ENCODE measurements around the gene SEMA6D. TPM values are rescaled to one million over a fixed set of nuclear protein-coding genes. Genes with fewer than 3 reads are reported as not detected.

The SEMA6D gene
- total and polyA plus RNA-seq, 4 donors: 68.8 to 160 (median 117) TPM

GRCh38 chr15:47766406-47766805, 49.1 kb downstream of the SEMA6D start:
- H3K36me3 ChIP-seq (ENCODE audit: control insufficient read depth, insufficient read depth, low read length): peaks cover 34% of the 10 kb centered on the region

GRCh38 chr15:47767035-47767434, 49.7 kb downstream of the SEMA6D start:
- WGBS (ENCODE audit: insufficient coverage): 93% methylated on average over 2 of the region's 5 CpGs
- no peak for DNase-seq (ENCODE audit: low read depth in 4 of 6, low spot score in 6 of 6)
- Histone ChIP-seq H3K36me3 (ENCODE audit: control insufficient read depth, insufficient read depth, low read length) (peaks cover 36% of the 10 kb centered on the region), H3K9me3 (ENCODE audit: control insufficient read depth, insufficient read depth, low read length) (no peaks in the 10 kb centered on the region), H3K4me3 (ENCODE audit: low read depth, low read length) (no peak overlapping the region), H3K4me1 (ENCODE audit: control insufficient read depth, insufficient read depth, low read length) (no peaks in the 10 kb centered on the region), H3K27me3 (ENCODE audit: control insufficient read depth, insufficient read depth, low read length) (no peaks in the 10 kb centered on the region), H3K27ac (ENCODE audit: low read depth, low read length) (no peak overlapping the region)

More at GRCh38 chr15:47766406-47766805, 49.1 kb downstream of the SEMA6D start:
- Histone ChIP-seq H3K4me1 (ENCODE audit: control insufficient read depth, insufficient read depth, low read length) (no peaks in the 10 kb centered on the region), H3K9me3 (ENCODE audit: control insufficient read depth, insufficient read depth, low read length) (no peaks in the 10 kb centered on the region), H3K27me3 (ENCODE audit: control insufficient read depth, insufficient read depth, low read length) (no peaks in the 10 kb centered on the region), H3K27ac (ENCODE audit: low read depth, low read length) (no peak overlapping the region), H3K4me3 (ENCODE audit: low read depth, low read length) (no peak overlapping the region)
- no peak for DNase-seq (ENCODE audit: low read depth in 4 of 6, low spot score in 6 of 6)
- 94% methylated on average over 4 of the region's 5 CpGs for WGBS (ENCODE audit: insufficient coverage)

- H3K4me1 ChIP-seq (ENCODE audit: control insufficient read depth, insufficient read depth, low read length): no peaks in the 10 kb centered on the region
- no peak for DNase-seq (ENCODE audit: low read depth in 4 of 6, low spot score in 6 of 6)
- H3K9me3 ChIP-seq (ENCODE audit: control insufficient read depth, insufficient read depth, low read length): no peaks in the 10 kb centered on the region
- H3K4me3 ChIP-seq (ENCODE audit: low read depth, low read length): no peak overlapping the region
- H3K36me3 ChIP-seq (ENCODE audit: control insufficient read depth, insufficient read depth, low read length): peaks cover 31% of the 10 kb centered on the region
- WGBS (ENCODE audit: insufficient coverage): 88% methylated on average over 2 of the region's 5 CpGs
- no peak overlapping the region for H3K27ac ChIP-seq (ENCODE audit: low read depth, low read length)
- no peaks in the 10 kb centered on the region for H3K27me3 ChIP-seq (ENCODE audit: control insufficient read depth, insufficient read depth, low read length)
Measured at GRCh38 chr15:47768735-47769134, 51.4 kb downstream of the SEMA6D start.

GRCh38 chr15:47769166-47769565, 51.9 kb downstream of the SEMA6D start:
- Histone ChIP-seq H3K27me3 (ENCODE audit: control insufficient read depth, insufficient read depth, low read length) (no peaks in the 10 kb centered on the region), H3K4me1 (ENCODE audit: control insufficient read depth, insufficient read depth, low read length) (no peaks in the 10 kb centered on the region), H3K27ac (ENCODE audit: low read depth, low read length) (no peak overlapping the region), H3K9me3 (ENCODE audit: control insufficient read depth, insufficient read depth, low read length) (no peaks in the 10 kb centered on the region), H3K4me3 (ENCODE audit: low read depth, low read length) (no peak overlapping the region), H3K36me3 (ENCODE audit: control insufficient read depth, insufficient read depth, low read length) (peaks cover 28% of the 10 kb centered on the region)
- 67% methylated on average over 1 of the region's 5 CpGs for WGBS (ENCODE audit: insufficient coverage)
- DNase-seq (ENCODE audit: low read depth in 4 of 6, low spot score in 6 of 6): no peak

- DNase-seq (ENCODE audit: low read depth in 4 of 6, low spot score in 6 of 6): peak in 1 of 6 donors; percentile 88
- Histone ChIP-seq H3K27ac (ENCODE audit: low read depth, low read length) (no peak overlapping the region), H3K9me3 (ENCODE audit: control insufficient read depth, insufficient read depth, low read length) (no peaks in the 10 kb centered on the region), H3K36me3 (ENCODE audit: control insufficient read depth, insufficient read depth, low read length) (peaks cover 15% of the 10 kb centered on the region), H3K4me1 (ENCODE audit: control insufficient read depth, insufficient read depth, low read length) (no peaks in the 10 kb centered on the region), H3K4me3 (ENCODE audit: low read depth, low read length) (no peak overlapping the region), H3K27me3 (ENCODE audit: control insufficient read depth, insufficient read depth, low read length) (no peaks in the 10 kb centered on the region)
- WGBS (ENCODE audit: insufficient coverage): 64% methylated on average over 4 of the region's 6 CpGs
Measured at GRCh38 chr15:47773143-47773542, 55.8 kb downstream of the SEMA6D start.

GRCh38 chr15:47778263-47778770, 61.0 kb downstream of the SEMA6D start:
- no peak for DNase-seq (ENCODE audit: low read depth in 4 of 6, low spot score in 6 of 6)
- no CpG with 5 or more reads among the region's 1 CpG for WGBS (ENCODE audit: insufficient coverage)

GRCh38 chr15:47780971-47781370, 63.7 kb downstream of the SEMA6D start:
- peaks cover 1% of the 10 kb centered on the region for H3K9me3 ChIP-seq (ENCODE audit: control insufficient read depth, insufficient read depth, low read length)
- DNase-seq (ENCODE audit: low read depth in 4 of 6, low spot score in 6 of 6): no peak
- no peaks in the 10 kb centered on the region for H3K36me3 ChIP-seq (ENCODE audit: control insufficient read depth, insufficient read depth, low read length)
- no peaks in the 10 kb centered on the region for H3K27me3 ChIP-seq (ENCODE audit: control insufficient read depth, insufficient read depth, low read length)
- no peaks in the 10 kb centered on the region for H3K4me1 ChIP-seq (ENCODE audit: control insufficient read depth, insufficient read depth, low read length)
- peak overlapping the region; percentile 17 for H3K27ac ChIP-seq (ENCODE audit: low read depth, low read length)
- no peak overlapping the region for H3K4me3 ChIP-seq (ENCODE audit: low read depth, low read length)
- no CpG with 5 or more reads among the region's 2 CpGs for WGBS (ENCODE audit: insufficient coverage)

More at GRCh38 chr15:47778263-47778770, 61.0 kb downstream of the SEMA6D start:
- Histone ChIP-seq H3K27me3 (ENCODE audit: control insufficient read depth, insufficient read depth, low read length) (no peaks in the 10 kb centered on the region), H3K4me1 (ENCODE audit: control insufficient read depth, insufficient read depth, low read length) (no peaks in the 10 kb centered on the region), H3K9me3 (ENCODE audit: control insufficient read depth, insufficient read depth, low read length) (no peaks in the 10 kb centered on the region), H3K4me3 (ENCODE audit: low read depth, low read length) (no peak overlapping the region), H3K36me3 (ENCODE audit: control insufficient read depth, insufficient read depth, low read length) (no peaks in the 10 kb centered on the region), H3K27ac (ENCODE audit: low read depth, low read length) (no peak overlapping the region)

- Histone ChIP-seq H3K4me3 (ENCODE audit: low read depth, low read length) (no peak overlapping the region), H3K27ac (ENCODE audit: low read depth, low read length) (peak overlapping the region; percentile 17), H3K36me3 (ENCODE audit: control insufficient read depth, insufficient read depth, low read length) (no peaks in the 10 kb centered on the region), H3K27me3 (ENCODE audit: control insufficient read depth, insufficient read depth, low read length) (no peaks in the 10 kb centered on the region), H3K9me3 (ENCODE audit: control insufficient read depth, insufficient read depth, low read length) (peaks cover 1% of the 10 kb centered on the region), H3K4me1 (ENCODE audit: control insufficient read depth, insufficient read depth, low read length) (no peaks in the 10 kb centered on the region)
- DNase-seq (ENCODE audit: low read depth in 4 of 6, low spot score in 6 of 6): no peak
- WGBS (ENCODE audit: insufficient coverage): no CpG with 5 or more reads among the region's 3 CpGs
Measured at GRCh38 chr15:47781527-47781926, 64.2 kb downstream of the SEMA6D start.

GRCh38 chr15:47784820-47785219, 67.5 kb downstream of the SEMA6D start:
- Histone ChIP-seq H3K4me3 (ENCODE audit: low read depth, low read length) (no peak overlapping the region), H3K36me3 (ENCODE audit: control insufficient read depth, insufficient read depth, low read length) (no peaks in the 10 kb centered on the region), H3K27ac (ENCODE audit: low read depth, low read length) (no peak overlapping the region), H3K4me1 (ENCODE audit: control insufficient read depth, insufficient read depth, low read length) (no peaks in the 10 kb centered on the region), H3K9me3 (ENCODE audit: control insufficient read depth, insufficient read depth, low read length) (peaks cover 1% of the 10 kb centered on the region), H3K27me3 (ENCODE audit: control insufficient read depth, insufficient read depth, low read length) (no peaks in the 10 kb centered on the region)
- no peak for DNase-seq (ENCODE audit: low read depth in 4 of 6, low spot score in 6 of 6)

- H3K4me1 ChIP-seq (ENCODE audit: control insufficient read depth, insufficient read depth, low read length): no peaks in the 10 kb centered on the region
- no peak for DNase-seq (ENCODE audit: low read depth in 4 of 6, low spot score in 6 of 6)
- H3K27me3 ChIP-seq (ENCODE audit: control insufficient read depth, insufficient read depth, low read length): no peaks in the 10 kb centered on the region
- H3K9me3 ChIP-seq (ENCODE audit: control insufficient read depth, insufficient read depth, low read length): peaks cover 1% of the 10 kb centered on the region
- no peak overlapping the region for H3K27ac ChIP-seq (ENCODE audit: low read depth, low read length)
- no peaks in the 10 kb centered on the region for H3K36me3 ChIP-seq (ENCODE audit: control insufficient read depth, insufficient read depth, low read length)
- WGBS (ENCODE audit: insufficient coverage): no CpG with 5 or more reads among the region's 4 CpGs
- H3K4me3 ChIP-seq (ENCODE audit: low read depth, low read length): no peak overlapping the region
Measured at GRCh38 chr15:47786371-47786770, 69.1 kb downstream of the SEMA6D start.
